ENCODE data around the gene CLCN5.

CLCN5 gene

GRCh38 chrX:49880668-49881067 is 41.7 kb upstream of the CLCN5 start:
- Histone ChIP-seq H3K27me3 (ENCODE audit: low read length) (no peaks in the 10 kb centered on the region), H3K36me3 (ENCODE audit: low read length) (no peaks in the 10 kb centered on the region), H3F3A (ENCODE audit: insufficient read depth) (0 out of 2 replicates have a peak, but pooled peaks cover 5% of the 10 kb centered on the region), H3K4me2 (ENCODE audit: low read depth, low read length, poor library complexity, severe bottlenecking) (no peak overlapping the region), H3K27ac (ENCODE audit: low read depth, low read length) (no peak overlapping the region), H3K9me3 (ENCODE audit: insufficient read depth, low read length) (no peaks in the 10 kb centered on the region), H3K9me2 (replicated peaks; ENCODE audit: insufficient read depth, low read length) (no peaks in the 10 kb centered on the region), H4K20me1 (ENCODE audit: low read depth, low read length) (no peaks in the 10 kb centered on the region), H3K9ac (ENCODE audit: low read length) (peak overlapping the region; percentile 54; the same call in 1 of the 2 replicates), H3K79me2 (ENCODE audit: insufficient read depth, low read length) (no peaks in the 10 kb centered on the region), H3K4me3 (ENCODE audit: insufficient read depth, low read length, poor library complexity, severe bottlenecking) (no peak overlapping the region), H2AFZ (ENCODE audit: low read depth, low read length, severe bottlenecking) (no peak overlapping the region)
- no peak for TF ChIP-seq CTCF (IDR thresholded peaks at IDR 0.05; ENCODE audit: insufficient read depth, low read length, poor library complexity, severe bottlenecking)
- no peak for TF ChIP-seq EZH2phosphoT487 (conservative IDR thresholded peaks at IDR 0.05; ENCODE audit: low read length)

- Histone ChIP-seq H2AFZ (ENCODE audit: low read depth, low read length, severe bottlenecking) (no peak overlapping the region), H3F3A (ENCODE audit: insufficient read depth) (no peaks in the 10 kb centered on the region), H3K9me2 (replicated peaks; ENCODE audit: insufficient read depth, low read length) (no peaks in the 10 kb centered on the region), H3K4me3 (ENCODE audit: insufficient read depth, low read length, poor library complexity, severe bottlenecking) (no peak overlapping the region), H3K79me2 (ENCODE audit: insufficient read depth, low read length) (no peaks in the 10 kb centered on the region), H3K9me3 (ENCODE audit: insufficient read depth, low read length) (no peaks in the 10 kb centered on the region), H3K27me3 (ENCODE audit: low read length) (no peaks in the 10 kb centered on the region), H3K4me2 (ENCODE audit: low read depth, low read length, poor library complexity, severe bottlenecking) (no peak overlapping the region), H3K9ac (ENCODE audit: low read length) (no peak overlapping the region), H4K20me1 (ENCODE audit: low read depth, low read length) (no peaks in the 10 kb centered on the region), H3K36me3 (ENCODE audit: low read length) (no peaks in the 10 kb centered on the region), H3K27ac (ENCODE audit: low read depth, low read length) (no peak overlapping the region)
- TF ChIP-seq EZH2phosphoT487 (conservative IDR thresholded peaks at IDR 0.05; ENCODE audit: low read length) (no peak), CTCF (IDR thresholded peaks at IDR 0.05; ENCODE audit: insufficient read depth, low read length, poor library complexity, severe bottlenecking) (peak; percentile 66)
These were observed 38.0 kb upstream of the CLCN5 start for GRCh38 chrX:49884290-49884862.

GRCh38 chrX:49892542-49892941 is 29.9 kb upstream of the CLCN5 start:
- Histone ChIP-seq H3K9me2 (replicated peaks; ENCODE audit: insufficient read depth, low read length) (no peaks in the 10 kb centered on the region), H2AFZ (ENCODE audit: low read depth, low read length, severe bottlenecking) (no peak overlapping the region), H4K20me1 (ENCODE audit: low read depth, low read length) (no peaks in the 10 kb centered on the region), H3K9me3 (ENCODE audit: insufficient read depth, low read length) (no peaks in the 10 kb centered on the region), H3K79me2 (ENCODE audit: insufficient read depth, low read length) (no peaks in the 10 kb centered on the region), H3K27me3 (ENCODE audit: low read length) (no peaks in the 10 kb centered on the region), H3K27ac (ENCODE audit: low read depth, low read length) (no peak overlapping the region), H3K4me3 (ENCODE audit: insufficient read depth, low read length, poor library complexity, severe bottlenecking) (no peak overlapping the region), H3K36me3 (ENCODE audit: low read length) (no peaks in the 10 kb centered on the region), H3F3A (ENCODE audit: insufficient read depth) (no peaks in the 10 kb centered on the region), H3K9ac (ENCODE audit: low read length) (no peak overlapping the region), H3K4me2 (ENCODE audit: low read depth, low read length, poor library complexity, severe bottlenecking) (no peak overlapping the region)
- TF ChIP-seq EZH2phosphoT487 (conservative IDR thresholded peaks at IDR 0.05; ENCODE audit: low read length) (no peak), CTCF (IDR thresholded peaks at IDR 0.05; ENCODE audit: insufficient read depth, low read length, poor library complexity, severe bottlenecking) (no peak)

All from SU-DHL-6 (cell line).